Muscle layer of duodenum (tissue), 2 donors: ENCODE results near the gene PRKG1.

Source experiments
- H3K27ac ChIP-seq: one replicate; pipeline ENCODE4 v1.7.0; 2013; ENCODE audit warnings: mild to moderate bottlenecking, low read length
- H3K27me3 ChIP-seq: one replicate; pipeline ENCODE4 v1.7.0; 2013; ENCODE audit warnings: low read depth, mild to moderate bottlenecking, control low read depth, low read length
- H3K36me3 ChIP-seq, 2 donors: one replicate each; pipeline ENCODE4 v1.7.0; 2013; ENCODE audit warnings: low read length in 2 of 2, control low read depth in 1 of 2, mild to moderate bottlenecking in 1 of 2; ENCODE audit not compliant: insufficient read depth in 2 of 2, control insufficient read depth in 1 of 2
- H3K4me1 ChIP-seq, 2 donors: one replicate each; pipeline ENCODE4 v1.7.0; 2013; ENCODE audit warnings: low read length in 2 of 2, mild to moderate bottlenecking in 2 of 2, control low read depth in 1 of 2, moderate library complexity in 1 of 2; ENCODE audit not compliant: insufficient read depth in 2 of 2, control insufficient read depth in 1 of 2
- H3K4me3 ChIP-seq, 2 donors: one replicate each; pipeline ENCODE4 v1.7.0; 2013; ENCODE audit warnings: low read length in 2 of 2, low read depth in 1 of 2, mild to moderate bottlenecking in 1 of 2
- H3K9me3 ChIP-seq, 2 donors: one replicate each; pipeline ENCODE4 v1.7.0; 2013; ENCODE audit warnings: low read length in 2 of 2, control low read depth in 1 of 2, mild to moderate bottlenecking in 1 of 2; ENCODE audit not compliant: control insufficient read depth in 1 of 2
- donor health status: healthy.

PRKG1 gene

GRCh38 chr10:51503378-51503777, 429.1 kb downstream of the PRKG1 start:
- no peaks in the 10 kb centered on the region for H3K27me3 ChIP-seq

GRCh38 chr10:51507476-51507875, 433.2 kb downstream of the PRKG1 start:
- Histone ChIP-seq H3K27me3 (no peaks in the 10 kb centered on the region), H3K9me3 (no peaks in the 10 kb centered on the region), H3K36me3 (no peaks in the 10 kb centered on the region), H3K4me3 (no peak overlapping the region), H3K4me1 (no peaks in the 10 kb centered on the region), H3K27ac (no peak overlapping the region)

More at GRCh38 chr10:51503378-51503777, 429.1 kb downstream of the PRKG1 start:
- Histone ChIP-seq H3K36me3 (no peaks in the 10 kb centered on the region), H3K4me3 (no peak overlapping the region), H3K9me3 (no peaks in the 10 kb centered on the region), H3K4me1 (peaks cover 0 to 16% of the 10 kb centered on the region in 2 donors), H3K27ac (no peak overlapping the region)

GRCh38 chr10:51508156-51508555, 433.9 kb downstream of the PRKG1 start:
- Histone ChIP-seq H3K36me3 (no peaks in the 10 kb centered on the region), H3K27ac (no peak overlapping the region), H3K27me3 (no peaks in the 10 kb centered on the region), H3K4me1 (no peaks in the 10 kb centered on the region), H3K9me3 (no peaks in the 10 kb centered on the region), H3K4me3 (no peak overlapping the region)

GRCh38 chr10:51510231-51510630, 435.9 kb downstream of the PRKG1 start:
- Histone ChIP-seq H3K36me3 (no peaks in the 10 kb centered on the region), H3K4me1 (no peaks in the 10 kb centered on the region), H3K27me3 (no peaks in the 10 kb centered on the region)

GRCh38 chr10:51521605-51522004, 447.3 kb downstream of the PRKG1 start:
- Histone ChIP-seq H3K4me3 (no peak overlapping the region), H3K27me3 (no peaks in the 10 kb centered on the region), H3K27ac (no peak overlapping the region), H3K4me1 (no peaks in the 10 kb centered on the region), H3K36me3 (no peaks in the 10 kb centered on the region), H3K9me3 (no peaks in the 10 kb centered on the region)

More at GRCh38 chr10:51510231-51510630, 435.9 kb downstream of the PRKG1 start:
- Histone ChIP-seq H3K9me3 (no peaks in the 10 kb centered on the region), H3K4me3 (no peak overlapping the region), H3K27ac (no peak overlapping the region)

- Histone ChIP-seq H3K4me1 (no peaks in the 10 kb centered on the region), H3K27me3 (no peaks in the 10 kb centered on the region), H3K4me3 (no peak overlapping the region), H3K9me3 (no peaks in the 10 kb centered on the region), H3K36me3 (no peaks in the 10 kb centered on the region), H3K27ac (no peak overlapping the region)
These were observed 448.6 kb downstream of the PRKG1 start for GRCh38 chr10:51522858-51523257.

GRCh38 chr10:51523440-51523839, 449.2 kb downstream of the PRKG1 start:
- H3K4me3 ChIP-seq: no peak overlapping the region
- H3K27ac ChIP-seq: no peak overlapping the region
- no peaks in the 10 kb centered on the region for H3K9me3 ChIP-seq
- H3K4me1 ChIP-seq: no peaks in the 10 kb centered on the region
- no peaks in the 10 kb centered on the region for H3K36me3 ChIP-seq
- H3K27me3 ChIP-seq: no peaks in the 10 kb centered on the region

- Histone ChIP-seq H3K4me1 (no peaks in the 10 kb centered on the region), H3K27me3 (no peaks in the 10 kb centered on the region), H3K36me3 (no peaks in the 10 kb centered on the region), H3K4me3 (no peak overlapping the region), H3K9me3 (no peaks in the 10 kb centered on the region), H3K27ac (no peak overlapping the region)
These were observed 449.8 kb downstream of the PRKG1 start for GRCh38 chr10:51524041-51524440.

GRCh38 chr10:51527522-51528219, 453.4 kb downstream of the PRKG1 start:
- Histone ChIP-seq H3K27ac (no peak overlapping the region), H3K36me3 (no peaks in the 10 kb centered on the region), H3K9me3 (no peaks in the 10 kb centered on the region), H3K27me3 (no peaks in the 10 kb centered on the region), H3K4me1 (peaks cover 4 to 8% of the 10 kb centered on the region in 2 donors), H3K4me3 (no peak overlapping the region)

GRCh38 chr10:51528527-51528926, 454.2 kb downstream of the PRKG1 start:
- Histone ChIP-seq H3K4me3 (no peak overlapping the region), H3K27ac (no peak overlapping the region), H3K36me3 (no peaks in the 10 kb centered on the region), H3K9me3 (no peaks in the 10 kb centered on the region), H3K27me3 (no peaks in the 10 kb centered on the region), H3K4me1 (peaks cover 4 to 8% of the 10 kb centered on the region in 2 donors)

GRCh38 chr10:51530541-51530940, 456.3 kb downstream of the PRKG1 start:
- no peak overlapping the region for H3K4me3 ChIP-seq
- H3K9me3 ChIP-seq: no peaks in the 10 kb centered on the region

GRCh38 chr10:51532044-51532443, 457.8 kb downstream of the PRKG1 start:
- no peak overlapping the region for H3K4me3 ChIP-seq
- no peak overlapping the region for H3K27ac ChIP-seq
- H3K4me1 ChIP-seq: peaks cover 4 to 8% of the 10 kb centered on the region in 2 donors
- no peaks in the 10 kb centered on the region for H3K9me3 ChIP-seq
- no peaks in the 10 kb centered on the region for H3K27me3 ChIP-seq
- no peaks in the 10 kb centered on the region for H3K36me3 ChIP-seq

More at GRCh38 chr10:51530541-51530940, 456.3 kb downstream of the PRKG1 start:
- H3K27me3 ChIP-seq: no peaks in the 10 kb centered on the region
- peaks cover 4 to 8% of the 10 kb centered on the region in 2 donors for H3K4me1 ChIP-seq
- H3K27ac ChIP-seq: no peak overlapping the region
- no peaks in the 10 kb centered on the region for H3K36me3 ChIP-seq
